HepG2 (cell line): ENCODE data around the gene SCYL1. TPM values are rescaled to one million over a fixed set of nuclear protein-coding genes. Genes with fewer than 3 reads are reported as not detected.

Experiments used
- ATF7 ChIP-seq, 2 experiments: fragments of 450-650 bp in 1 of 2; sonication (generic) in 1 of 2; formaldehyde crosslinking in 1 of 2; IDR thresholded peaks; 2 replicates each; pipeline versions ENCODE4 v1.4.0 to v1.6.1; 2016 to 2020; ENCODE audit warnings: antibody characterized with exemption in 1 of 2, mild to moderate bottlenecking in 1 of 2, missing genetic modification reagents in 1 of 2
- CBFB ChIP-seq: sonication (generic); formaldehyde crosslinking; IDR thresholded peaks from 2 replicates; pipeline ENCODE4 v1.4.0; 2020; ENCODE audit warnings: missing genetic modification reagents
- CENPX ChIP-seq: sonication (generic); formaldehyde crosslinking; IDR thresholded peaks from 2 replicates; pipeline ENCODE4 v1.9.0; 2021; ENCODE audit warnings: mild to moderate bottlenecking, missing genetic modification reagents, moderate library complexity
- GATAD2A ChIP-seq: IDR thresholded peaks from 2 replicates; pipeline ENCODE4 v1.6.1; 2016
- IRF2 ChIP-seq: IDR thresholded peaks from 2 replicates; pipeline ENCODE4 v1.6.1; 2018; ENCODE audit warnings: missing genetic modification reagents, missing compliant biosample characterization
- KLF6 ChIP-seq: IDR thresholded peaks from 2 replicates; pipeline ENCODE4 v1.8.0; 2016; ENCODE audit warnings: missing biosample characterization, missing genetic modification reagents
- STAT5B ChIP-seq: sonication (generic); formaldehyde crosslinking; IDR thresholded peaks from 2 replicates; pipeline ENCODE4 v1.4.0; 2020; ENCODE audit warnings: missing genetic modification reagents
- ZMYM2 ChIP-seq: sonication (generic); formaldehyde crosslinking; IDR thresholded peaks from 2 replicates; pipeline ENCODE4 v1.8.0; 2022; ENCODE audit warnings: mild to moderate bottlenecking, missing genetic modification reagents
- ZNF780A ChIP-seq: sonication (generic); formaldehyde crosslinking; IDR thresholded peaks from 2 replicates; pipeline ENCODE4 v1.8.0; 2022; ENCODE audit warnings: mild to moderate bottlenecking, missing genetic modification reagents, moderate library complexity
- ZNF850 ChIP-seq: sonication (generic); formaldehyde crosslinking; conservative IDR thresholded peaks from 2 replicates; pipeline ENCODE4 v1.9.0; 2021; ENCODE audit warnings: mild to moderate bottlenecking, missing genetic modification reagents
- polyA plus RNA-seq, 8 experiments: library from polyadenylated mRNA; depleted of rRNA in 3 of 8; stranded (reverse) in 7 of 8; unstranded in 1 of 8; fragments of >200 nt; fragmentation: Illumina TruSeq in 4 of 8; extraction: Trizol in 4 of 8; gene quantifications; 2 replicates each; pipeline versions ENCODE4 v1.2.1 to v1.2.3, GENCODE V29; 2011 to 2016; ENCODE audit warnings: low read depth in 4 of 8, missing spikeins in 1 of 8, mixed read lengths in 1 of 8; ENCODE audit not compliant: insufficient read depth in 1 of 8
- total RNA-seq, 5 experiments: library from RNA; depleted of rRNA; stranded (reverse); fragments of >200 nt; fragmentation: Illumina TruSeq; extraction: Trizol; gene quantifications; 2 replicates each; pipeline ENCODE4 v1.2.3, GENCODE V29; 2016; ENCODE audit warnings: low read depth in 1 of 5
- TF ChIP-seq, protein P1 (sequence below): sonication (generic); formaldehyde crosslinking; IDR thresholded peaks from 2 replicates; pipeline ENCODE4 v1.9.0; 2022; ENCODE audit warnings: missing genetic modification reagents, mild to moderate bottlenecking, borderline replicate concordance
- TF ChIP-seq, protein P2 (sequence below): sonication (generic); formaldehyde crosslinking; IDR thresholded peaks from 2 replicates; pipeline ENCODE4 v1.9.0; 2022; ENCODE audit warnings: low read depth, missing genetic modification reagents
- TF ChIP-seq, protein P3 (sequence below): fragments of 450-650 bp; IDR thresholded peaks from 2 replicates; pipeline ENCODE4 v1.6.1; 2016
- TF ChIP-seq, protein P4 (sequence below): sonication (generic); formaldehyde crosslinking; IDR thresholded peaks from 2 replicates; pipeline ENCODE4 v1.4.0; 2020; ENCODE audit warnings: missing genetic modification reagents
- TF ChIP-seq, protein P5 (sequence below): sonication (generic); formaldehyde crosslinking; IDR thresholded peaks from 2 replicates; pipeline ENCODE4 v1.9.0; 2021; ENCODE audit warnings: missing genetic modification reagents, mild to moderate bottlenecking, borderline replicate concordance
- TF ChIP-seq, protein P6 (sequence below): IDR thresholded peaks from 2 replicates; pipeline ENCODE4 v1.6.1; 2016; ENCODE audit warnings: mild to moderate bottlenecking, missing biosample characterization, missing genetic modification reagents

Gene SCYL1
- total and polyA plus RNA-seq, 2 of the 13 experiments (the other 11 are each of a cell fraction or from before 2014, with no cell fraction given), result 65.9 to 103 TPM

DNA sequence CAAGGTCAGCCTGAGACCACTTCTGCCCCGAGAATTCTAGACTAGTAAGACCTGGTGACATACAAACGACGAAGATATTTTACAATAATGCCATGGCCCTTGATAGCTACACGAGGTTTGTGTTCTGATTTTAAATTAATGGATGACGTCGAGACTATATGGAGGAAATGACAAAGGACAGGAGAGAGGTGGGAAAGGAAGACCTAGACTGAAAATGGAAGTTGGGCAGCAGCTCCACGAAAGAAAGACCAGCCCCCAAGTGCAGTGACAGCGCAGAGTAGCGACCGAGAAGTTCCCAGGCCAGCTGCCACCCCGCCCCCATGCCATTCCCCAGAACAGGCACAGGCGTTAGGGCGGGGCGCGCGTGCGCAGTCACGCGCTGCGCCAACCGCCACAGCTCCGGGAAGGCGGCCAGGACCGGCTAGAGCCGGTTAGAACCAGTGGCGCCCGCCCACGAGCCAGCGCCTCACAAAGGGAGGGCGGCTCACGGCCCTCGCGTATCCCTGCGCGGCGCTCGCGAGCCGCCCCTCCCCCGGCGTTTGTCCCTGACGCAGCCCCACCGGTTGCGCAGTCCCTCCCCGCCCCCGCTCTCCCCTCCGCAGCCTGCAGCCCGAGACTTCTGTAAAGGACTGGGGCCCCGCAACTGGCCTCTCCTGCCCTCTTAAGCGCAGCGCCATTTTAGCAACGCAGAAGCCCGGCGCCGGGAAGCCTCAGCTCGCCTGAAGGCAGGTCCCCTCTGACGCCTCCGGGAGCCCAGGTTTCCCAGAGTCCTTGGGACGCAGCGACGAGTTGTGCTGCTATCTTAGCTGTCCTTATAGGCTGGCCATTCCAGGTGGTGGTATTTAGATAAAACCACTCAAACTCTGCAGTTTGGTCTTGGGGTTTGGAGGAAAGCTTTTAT lies 27.5 kb upstream of the SCYL1 start (continued):
- TF ChIP-seq, protein P1, sequence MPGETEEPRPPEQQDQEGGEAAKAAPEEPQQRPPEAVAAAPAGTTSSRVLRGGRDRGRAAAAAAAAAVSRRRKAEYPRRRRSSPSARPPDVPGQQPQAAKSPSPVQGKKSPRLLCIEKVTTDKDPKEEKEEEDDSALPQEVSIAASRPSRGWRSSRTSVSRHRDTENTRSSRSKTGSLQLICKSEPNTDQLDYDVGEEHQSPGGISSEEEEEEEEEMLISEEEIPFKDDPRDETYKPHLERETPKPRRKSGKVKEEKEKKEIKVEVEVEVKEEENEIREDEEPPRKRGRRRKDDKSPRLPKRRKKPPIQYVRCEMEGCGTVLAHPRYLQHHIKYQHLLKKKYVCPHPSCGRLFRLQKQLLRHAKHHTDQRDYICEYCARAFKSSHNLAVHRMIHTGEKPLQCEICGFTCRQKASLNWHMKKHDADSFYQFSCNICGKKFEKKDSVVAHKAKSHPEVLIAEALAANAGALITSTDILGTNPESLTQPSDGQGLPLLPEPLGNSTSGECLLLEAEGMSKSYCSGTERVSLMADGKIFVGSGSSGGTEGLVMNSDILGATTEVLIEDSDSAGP (CRISPR knock-in tag), result peak; percentile 88; the same call in 1 of the 2 replicates
- TF ChIP-seq CBFB, result peak; percentile 84
- TF ChIP-seq, protein P2, sequence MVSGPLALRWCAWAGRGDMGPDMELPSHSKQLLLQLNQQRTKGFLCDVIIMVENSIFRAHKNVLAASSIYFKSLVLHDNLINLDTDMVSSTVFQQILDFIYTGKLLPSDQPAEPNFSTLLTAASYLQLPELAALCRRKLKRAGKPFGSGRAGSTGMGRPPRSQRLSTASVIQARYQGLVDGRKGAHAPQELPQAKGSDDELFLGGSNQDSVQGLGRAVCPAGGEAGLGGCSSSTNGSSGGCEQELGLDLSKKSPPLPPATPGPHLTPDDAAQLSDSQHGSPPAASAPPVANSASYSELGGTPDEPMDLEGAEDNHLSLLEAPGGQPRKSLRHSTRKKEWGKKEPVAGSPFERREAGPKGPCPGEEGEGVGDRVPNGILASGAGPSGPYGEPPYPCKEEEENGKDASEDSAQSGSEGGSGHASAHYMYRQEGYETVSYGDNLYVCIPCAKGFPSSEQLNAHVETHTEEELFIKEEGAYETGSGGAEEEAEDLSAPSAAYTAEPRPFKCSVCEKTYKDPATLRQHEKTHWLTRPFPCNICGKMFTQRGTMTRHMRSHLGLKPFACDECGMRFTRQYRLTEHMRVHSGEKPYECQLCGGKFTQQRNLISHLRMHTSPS (CRISPR knock-in tag), result peak; percentile 22; the same call in 1 of the 2 replicates
- peak; percentile 44 for TF ChIP-seq IRF2
- no peak for TF ChIP-seq CENPX (CRISPR knock-in tag)
- no peak for TF ChIP-seq ZNF850
- no peak for TF ChIP-seq ZMYM2 (CRISPR knock-in tag)
- no peak for TF ChIP-seq ATF7 (IDR thresholded peaks at IDR 0.05)
- TF ChIP-seq ATF7 (CRISPR knock-in tag; IDR thresholded peaks at IDR 0.05), result peak; percentile 41; the same call in 1 of the 2 replicates
- TF ChIP-seq, protein P3, sequence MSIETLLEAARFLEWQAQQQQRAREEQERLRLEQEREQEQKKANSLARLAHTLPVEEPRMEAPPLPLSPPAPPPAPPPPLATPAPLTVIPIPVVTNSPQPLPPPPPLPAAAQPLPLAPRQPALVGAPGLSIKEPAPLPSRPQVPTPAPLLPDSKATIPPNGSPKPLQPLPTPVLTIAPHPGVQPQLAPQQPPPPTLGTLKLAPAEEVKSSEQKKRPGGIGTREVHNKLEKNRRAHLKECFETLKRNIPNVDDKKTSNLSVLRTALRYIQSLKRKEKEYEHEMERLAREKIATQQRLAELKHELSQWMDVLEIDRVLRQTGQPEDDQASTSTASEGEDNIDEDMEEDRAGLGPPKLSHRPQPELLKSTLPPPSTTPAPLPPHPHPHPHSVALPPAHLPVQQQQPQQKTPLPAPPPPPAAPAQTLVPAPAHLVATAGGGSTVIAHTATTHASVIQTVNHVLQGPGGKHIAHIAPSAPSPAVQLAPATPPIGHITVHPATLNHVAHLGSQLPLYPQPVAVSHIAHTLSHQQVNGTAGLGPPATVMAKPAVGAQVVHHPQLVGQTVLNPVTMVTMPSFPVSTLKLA, result peak; percentile 77
- TF ChIP-seq GATAD2A (CRISPR knock-in tag), result no peak; the same call in 1 of the 2 replicates
- TF ChIP-seq, protein P4, sequence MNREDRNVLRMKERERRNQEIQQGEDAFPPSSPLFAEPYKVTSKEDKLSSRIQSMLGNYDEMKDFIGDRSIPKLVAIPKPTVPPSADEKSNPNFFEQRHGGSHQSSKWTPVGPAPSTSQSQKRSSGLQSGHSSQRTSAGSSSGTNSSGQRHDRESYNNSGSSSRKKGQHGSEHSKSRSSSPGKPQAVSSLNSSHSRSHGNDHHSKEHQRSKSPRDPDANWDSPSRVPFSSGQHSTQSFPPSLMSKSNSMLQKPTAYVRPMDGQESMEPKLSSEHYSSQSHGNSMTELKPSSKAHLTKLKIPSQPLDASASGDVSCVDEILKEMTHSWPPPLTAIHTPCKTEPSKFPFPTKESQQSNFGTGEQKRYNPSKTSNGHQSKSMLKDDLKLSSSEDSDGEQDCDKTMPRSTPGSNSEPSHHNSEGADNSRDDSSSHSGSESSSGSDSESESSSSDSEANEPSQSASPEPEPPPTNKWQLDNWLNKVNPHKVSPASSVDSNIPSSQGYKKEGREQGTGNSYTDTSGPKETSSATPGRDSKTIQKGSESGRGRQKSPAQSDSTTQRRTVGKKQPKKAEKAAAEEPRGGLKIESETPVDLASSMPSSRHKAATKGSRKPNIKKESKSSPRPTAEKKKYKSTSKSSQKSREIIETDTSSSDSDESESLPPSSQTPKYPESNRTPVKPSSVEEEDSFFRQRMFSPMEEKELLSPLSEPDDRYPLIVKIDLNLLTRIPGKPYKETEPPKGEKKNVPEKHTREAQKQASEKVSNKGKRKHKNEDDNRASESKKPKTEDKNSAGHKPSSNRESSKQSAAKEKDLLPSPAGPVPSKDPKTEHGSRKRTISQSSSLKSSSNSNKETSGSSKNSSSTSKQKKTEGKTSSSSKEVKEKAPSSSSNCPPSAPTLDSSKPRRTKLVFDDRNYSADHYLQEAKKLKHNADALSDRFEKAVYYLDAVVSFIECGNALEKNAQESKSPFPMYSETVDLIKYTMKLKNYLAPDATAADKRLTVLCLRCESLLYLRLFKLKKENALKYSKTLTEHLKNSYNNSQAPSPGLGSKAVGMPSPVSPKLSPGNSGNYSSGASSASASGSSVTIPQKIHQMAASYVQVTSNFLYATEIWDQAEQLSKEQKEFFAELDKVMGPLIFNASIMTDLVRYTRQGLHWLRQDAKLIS, result no peak
- TF ChIP-seq KLF6 (CRISPR knock-in tag), result no peak; the same call in 1 of the 2 replicates
- TF ChIP-seq ZNF780A (CRISPR knock-in tag), result no peak
- TF ChIP-seq STAT5B (CRISPR knock-in tag), result no peak
- TF ChIP-seq, protein P5, sequence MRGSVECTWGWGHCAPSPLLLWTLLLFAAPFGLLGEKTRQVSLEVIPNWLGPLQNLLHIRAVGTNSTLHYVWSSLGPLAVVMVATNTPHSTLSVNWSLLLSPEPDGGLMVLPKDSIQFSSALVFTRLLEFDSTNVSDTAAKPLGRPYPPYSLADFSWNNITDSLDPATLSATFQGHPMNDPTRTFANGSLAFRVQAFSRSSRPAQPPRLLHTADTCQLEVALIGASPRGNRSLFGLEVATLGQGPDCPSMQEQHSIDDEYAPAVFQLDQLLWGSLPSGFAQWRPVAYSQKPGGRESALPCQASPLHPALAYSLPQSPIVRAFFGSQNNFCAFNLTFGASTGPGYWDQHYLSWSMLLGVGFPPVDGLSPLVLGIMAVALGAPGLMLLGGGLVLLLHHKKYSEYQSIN (CRISPR knock-in tag), result no peak
- TF ChIP-seq, protein P6, sequence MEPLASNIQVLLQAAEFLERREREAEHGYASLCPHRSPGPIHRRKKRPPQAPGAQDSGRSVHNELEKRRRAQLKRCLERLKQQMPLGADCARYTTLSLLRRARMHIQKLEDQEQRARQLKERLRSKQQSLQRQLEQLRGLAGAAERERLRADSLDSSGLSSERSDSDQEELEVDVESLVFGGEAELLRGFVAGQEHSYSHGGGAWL (CRISPR knock-in tag), result peak; percentile 71
